Measurements from ENCODE around the gene CPED1. TPM values are rescaled to one million over a fixed set of nuclear protein-coding genes. Genes with fewer than 3 reads are reported as not detected.

Gene CPED1
- total RNA-seq, 1 experiment from 2014 or later = 0.44 TPM

DNA sequence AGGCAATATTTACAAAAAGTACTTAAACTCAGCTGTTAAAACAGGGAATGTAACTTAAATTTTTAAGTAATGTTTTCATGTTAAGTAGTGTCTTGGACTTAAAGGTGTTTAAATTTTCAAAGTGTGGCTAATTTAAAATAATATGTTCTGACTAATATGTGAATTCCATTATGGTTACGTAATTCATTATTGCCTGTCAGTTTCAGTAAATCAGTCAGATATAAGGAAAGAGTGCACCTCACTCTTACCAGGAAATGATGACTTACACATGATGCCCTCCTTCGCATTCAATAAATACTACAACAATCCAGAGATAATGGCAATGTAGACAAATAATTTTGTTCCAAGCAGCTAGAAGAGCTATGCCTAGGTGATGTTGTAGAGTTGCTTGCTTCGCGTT lies 271.3 kb downstream of the CPED1 start (continued):
- TF ChIP-seq ZBTB21 (CRISPR knock-in tag; IDR thresholded peaks at IDR 0.05; ENCODE audit: borderline replicate concordance) (no peak), FOXK1 (CRISPR knock-in tag; IDR thresholded peaks at IDR 0.05) (no peak), TEAD1 (CRISPR knock-in tag; IDR thresholded peaks at IDR 0.05) (no peak), ZNF219 (CRISPR knock-in tag; IDR thresholded peaks at IDR 0.05; ENCODE audit: borderline replicate concordance) (no peak)
- TF ChIP-seq, protein P1, sequence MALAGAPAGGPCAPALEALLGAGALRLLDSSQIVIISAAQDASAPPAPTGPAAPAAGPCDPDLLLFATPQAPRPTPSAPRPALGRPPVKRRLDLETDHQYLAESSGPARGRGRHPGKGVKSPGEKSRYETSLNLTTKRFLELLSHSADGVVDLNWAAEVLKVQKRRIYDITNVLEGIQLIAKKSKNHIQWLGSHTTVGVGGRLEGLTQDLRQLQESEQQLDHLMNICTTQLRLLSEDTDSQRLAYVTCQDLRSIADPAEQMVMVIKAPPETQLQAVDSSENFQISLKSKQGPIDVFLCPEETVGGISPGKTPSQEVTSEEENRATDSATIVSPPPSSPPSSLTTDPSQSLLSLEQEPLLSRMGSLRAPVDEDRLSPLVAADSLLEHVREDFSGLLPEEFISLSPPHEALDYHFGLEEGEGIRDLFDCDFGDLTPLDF (CRISPR knock-in tag; IDR thresholded peaks at IDR 0.05) = no peak
- TF ChIP-seq, protein P2, sequence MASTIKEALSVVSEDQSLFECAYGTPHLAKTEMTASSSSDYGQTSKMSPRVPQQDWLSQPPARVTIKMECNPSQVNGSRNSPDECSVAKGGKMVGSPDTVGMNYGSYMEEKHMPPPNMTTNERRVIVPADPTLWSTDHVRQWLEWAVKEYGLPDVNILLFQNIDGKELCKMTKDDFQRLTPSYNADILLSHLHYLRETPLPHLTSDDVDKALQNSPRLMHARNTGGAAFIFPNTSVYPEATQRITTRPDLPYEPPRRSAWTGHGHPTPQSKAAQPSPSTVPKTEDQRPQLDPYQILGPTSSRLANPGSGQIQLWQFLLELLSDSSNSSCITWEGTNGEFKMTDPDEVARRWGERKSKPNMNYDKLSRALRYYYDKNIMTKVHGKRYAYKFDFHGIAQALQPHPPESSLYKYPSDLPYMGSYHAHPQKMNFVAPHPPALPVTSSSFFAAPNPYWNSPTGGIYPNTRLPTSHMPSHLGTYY (CRISPR knock-in tag; IDR thresholded peaks at IDR 0.05) = no peak

DNA sequence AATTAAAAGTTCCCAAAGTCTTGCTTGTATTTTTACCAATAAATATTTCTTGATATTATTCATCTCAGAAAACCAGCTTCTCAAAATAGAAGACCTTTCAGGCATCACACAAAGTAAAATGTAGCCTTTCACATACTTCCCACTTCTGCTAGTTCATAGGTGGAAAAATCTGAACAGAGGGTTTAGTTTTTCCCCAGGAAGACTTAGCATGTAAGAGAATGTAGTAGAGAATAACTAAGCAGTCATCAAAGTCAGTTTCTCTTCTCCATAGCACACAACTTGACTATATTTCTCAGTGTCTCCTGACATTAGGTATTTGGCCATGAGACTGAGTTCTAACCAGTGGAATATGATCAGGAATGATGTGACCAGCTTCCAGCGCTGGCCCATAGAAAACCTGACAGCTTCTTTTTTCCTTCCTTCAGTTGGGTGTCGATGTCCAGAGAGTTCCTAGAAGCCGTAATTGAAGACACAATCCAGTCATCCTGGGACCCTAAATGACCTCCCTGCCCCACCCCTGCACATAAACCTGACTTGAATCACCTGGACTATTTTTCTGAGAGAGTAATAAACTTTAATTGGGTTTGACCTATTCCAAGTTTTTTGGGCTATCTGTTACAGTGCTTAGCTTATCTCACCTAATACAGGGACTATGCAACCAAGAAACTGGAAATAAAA lies 272.8 kb downstream of the CPED1 start:
- ChIA-PET POLR2A (no interaction called here), CTCF (interaction anchor here (1.0 to 1.6 kb wide), 2 partner anchors 135 kb away, joined by 3 to 4 read pairs; partner anchors contain the start of gene FAM3C)
- DNase-seq (ENCODE audit: low spot score) = no peak
- ATAC-seq = no peak
- Mint-ChIP-seq H3K27me3 (ENCODE audit: low read depth) (no peaks in the 10 kb centered on the region), H3K36me3 (no peaks in the 10 kb centered on the region), H3K27ac (no peak overlapping the region), H3K9me3 (0 out of 2 replicates have a peak, but pooled peaks cover 4% of the 10 kb centered on the region), H3K4me1 (peaks cover 25% of the 10 kb centered on the region), H3K4me3 (no peak overlapping the region)
- TF ChIP-seq MXD4 (CRISPR knock-in tag; IDR thresholded peaks at IDR 0.05; ENCODE audit: borderline replicate concordance) = no peak
- TF ChIP-seq PRRX2 (CRISPR knock-in tag; IDR thresholded peaks at IDR 0.05) = no peak
- TF ChIP-seq GRHL2 (CRISPR knock-in tag; IDR thresholded peaks at IDR 0.05; ENCODE audit: insufficient replicate concordance, severe bottlenecking) = no peak
- TF ChIP-seq NFATC4 (CRISPR knock-in tag; IDR thresholded peaks at IDR 0.05) = no peak
- no peak for TF ChIP-seq RORB (CRISPR knock-in tag; IDR thresholded peaks at IDR 0.05)
- TF ChIP-seq, protein P3, sequence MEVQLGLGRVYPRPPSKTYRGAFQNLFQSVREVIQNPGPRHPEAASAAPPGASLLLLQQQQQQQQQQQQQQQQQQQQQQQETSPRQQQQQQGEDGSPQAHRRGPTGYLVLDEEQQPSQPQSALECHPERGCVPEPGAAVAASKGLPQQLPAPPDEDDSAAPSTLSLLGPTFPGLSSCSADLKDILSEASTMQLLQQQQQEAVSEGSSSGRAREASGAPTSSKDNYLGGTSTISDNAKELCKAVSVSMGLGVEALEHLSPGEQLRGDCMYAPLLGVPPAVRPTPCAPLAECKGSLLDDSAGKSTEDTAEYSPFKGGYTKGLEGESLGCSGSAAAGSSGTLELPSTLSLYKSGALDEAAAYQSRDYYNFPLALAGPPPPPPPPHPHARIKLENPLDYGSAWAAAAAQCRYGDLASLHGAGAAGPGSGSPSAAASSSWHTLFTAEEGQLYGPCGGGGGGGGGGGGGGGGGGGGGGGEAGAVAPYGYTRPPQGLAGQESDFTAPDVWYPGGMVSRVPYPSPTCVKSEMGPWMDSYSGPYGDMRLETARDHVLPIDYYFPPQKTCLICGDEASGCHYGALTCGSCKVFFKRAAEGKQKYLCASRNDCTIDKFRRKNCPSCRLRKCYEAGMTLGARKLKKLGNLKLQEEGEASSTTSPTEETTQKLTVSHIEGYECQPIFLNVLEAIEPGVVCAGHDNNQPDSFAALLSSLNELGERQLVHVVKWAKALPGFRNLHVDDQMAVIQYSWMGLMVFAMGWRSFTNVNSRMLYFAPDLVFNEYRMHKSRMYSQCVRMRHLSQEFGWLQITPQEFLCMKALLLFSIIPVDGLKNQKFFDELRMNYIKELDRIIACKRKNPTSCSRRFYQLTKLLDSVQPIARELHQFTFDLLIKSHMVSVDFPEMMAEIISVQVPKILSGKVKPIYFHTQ (CRISPR knock-in tag; IDR thresholded peaks at IDR 0.05) = no peak
- no peak for TF ChIP-seq TP53 (CRISPR knock-in tag; IDR thresholded peaks at IDR 0.05)
- TF ChIP-seq ZNF219 (CRISPR knock-in tag; IDR thresholded peaks at IDR 0.05; ENCODE audit: borderline replicate concordance) = no peak
- no peak for TF ChIP-seq JAZF1 (CRISPR knock-in tag; IDR thresholded peaks at IDR 0.05)
- TF ChIP-seq, protein P4, sequence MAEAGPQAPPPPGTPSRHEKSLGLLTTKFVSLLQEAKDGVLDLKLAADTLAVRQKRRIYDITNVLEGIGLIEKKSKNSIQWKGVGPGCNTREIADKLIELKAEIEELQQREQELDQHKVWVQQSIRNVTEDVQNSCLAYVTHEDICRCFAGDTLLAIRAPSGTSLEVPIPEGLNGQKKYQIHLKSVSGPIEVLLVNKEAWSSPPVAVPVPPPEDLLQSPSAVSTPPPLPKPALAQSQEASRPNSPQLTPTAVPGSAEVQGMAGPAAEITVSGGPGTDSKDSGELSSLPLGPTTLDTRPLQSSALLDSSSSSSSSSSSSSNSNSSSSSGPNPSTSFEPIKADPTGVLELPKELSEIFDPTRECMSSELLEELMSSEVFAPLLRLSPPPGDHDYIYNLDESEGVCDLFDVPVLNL (CRISPR knock-in tag; IDR thresholded peaks at IDR 0.05; ENCODE audit: borderline replicate concordance, low read depth) = no peak
- TF ChIP-seq, protein P1 (CRISPR knock-in tag; IDR thresholded peaks at IDR 0.05) = no peak
- TF ChIP-seq GABPB1 (CRISPR knock-in tag; IDR thresholded peaks at IDR 0.05) = no peak
- TF ChIP-seq, protein P5, sequence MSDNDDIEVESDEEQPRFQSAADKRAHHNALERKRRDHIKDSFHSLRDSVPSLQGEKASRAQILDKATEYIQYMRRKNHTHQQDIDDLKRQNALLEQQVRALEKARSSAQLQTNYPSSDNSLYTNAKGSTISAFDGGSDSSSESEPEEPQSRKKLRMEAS (CRISPR knock-in tag; IDR thresholded peaks at IDR 0.05) = no peak

Data from WTC11 (cell line).